GM19328 (cell line): ENCODE measurements around the gene IGBP1.
"Not testable (repeated sequence)": the region's sequence is repeated elsewhere in the genome, so short reads cannot be mapped to it uniquely, and the experiment has no call there.

Experiments
- ATAC-seq: cut with Tn5 transposase; IDR thresholded peaks from one replicate; pipeline ENCODE4 v1.9.1; 2021; ENCODE audit warnings: mild to moderate bottlenecking, moderate library complexity; ENCODE audit not compliant: unreplicated experiment

IGBP1 gene

DNA sequence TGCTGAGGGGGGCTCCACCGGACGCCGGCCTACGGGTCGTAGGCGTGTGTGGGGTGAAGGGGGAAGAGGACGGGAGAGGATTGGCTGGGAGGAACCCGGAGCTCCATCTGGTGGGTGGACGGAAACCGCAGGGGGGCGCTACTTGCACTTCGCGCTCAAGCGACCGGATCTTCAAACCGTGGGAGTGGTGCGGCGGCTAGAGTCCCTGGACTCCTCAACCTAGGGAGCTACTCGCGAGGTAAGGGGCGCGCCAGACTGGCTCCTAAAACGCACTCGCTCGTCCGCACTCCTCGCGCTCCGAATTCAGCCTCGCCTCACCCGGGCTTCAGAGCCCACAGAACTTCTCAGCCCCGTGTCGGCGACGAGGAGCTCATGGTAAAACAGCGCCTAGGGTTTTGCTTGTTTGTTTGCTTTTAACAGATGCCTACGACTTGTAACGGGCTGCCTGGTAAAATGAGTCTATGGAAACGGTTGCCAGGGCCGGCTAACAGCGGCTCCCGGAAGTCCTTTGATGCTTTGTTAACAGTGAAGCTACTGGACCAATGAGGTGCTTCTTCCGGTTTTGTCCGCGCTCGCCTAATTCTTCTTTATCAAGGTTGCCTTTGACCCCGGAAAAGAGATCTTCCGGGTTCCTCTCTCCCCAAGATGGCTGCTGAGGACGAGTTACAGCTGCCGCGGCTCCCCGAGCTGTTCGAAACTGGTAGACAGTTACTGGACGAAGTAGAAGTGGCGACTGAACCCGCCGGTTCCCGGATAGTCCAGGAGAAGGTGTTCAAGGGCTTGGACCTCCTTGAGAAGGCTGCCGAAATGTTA is at the start of gene IGBP1:
TSS of gene IGBP1 (plus strand) at position 145 of the 813 bp plus-strand sequence. CDS start at position 646, 501 bp downstream.
- ATAC-seq, result peak; percentile 83

DNA sequence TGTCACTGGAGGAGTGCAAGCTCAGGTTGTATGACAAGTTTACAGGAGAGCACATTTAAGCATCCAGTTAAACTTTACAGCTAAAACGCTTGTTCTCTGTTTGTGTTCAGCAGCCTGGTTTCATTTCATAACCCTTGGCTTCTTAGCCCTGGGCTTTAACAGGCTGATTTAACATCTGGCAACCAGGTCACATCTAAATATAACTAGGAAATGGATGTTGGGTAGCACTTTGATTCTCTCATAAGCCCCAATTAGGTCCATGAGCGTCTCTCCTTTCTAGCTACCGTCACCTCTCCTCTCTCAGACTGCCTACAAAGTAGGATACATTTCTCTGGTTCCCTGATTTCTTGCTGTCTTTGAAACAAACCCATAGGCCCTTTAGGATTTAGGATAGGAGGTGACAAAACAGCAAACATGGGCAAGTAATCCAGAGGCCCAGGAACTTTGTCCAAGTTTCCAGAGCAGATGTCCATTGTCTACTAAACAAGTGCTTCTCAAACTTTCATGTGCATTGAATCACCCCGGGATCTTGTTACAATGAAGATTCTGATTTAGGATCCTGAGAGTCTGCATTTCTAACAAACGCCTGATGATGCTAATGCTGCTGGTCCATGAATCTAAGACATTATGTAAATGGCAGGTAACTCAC is 48.5 kb upstream of the IGBP1 start:
- no peak for ATAC-seq

DNA sequence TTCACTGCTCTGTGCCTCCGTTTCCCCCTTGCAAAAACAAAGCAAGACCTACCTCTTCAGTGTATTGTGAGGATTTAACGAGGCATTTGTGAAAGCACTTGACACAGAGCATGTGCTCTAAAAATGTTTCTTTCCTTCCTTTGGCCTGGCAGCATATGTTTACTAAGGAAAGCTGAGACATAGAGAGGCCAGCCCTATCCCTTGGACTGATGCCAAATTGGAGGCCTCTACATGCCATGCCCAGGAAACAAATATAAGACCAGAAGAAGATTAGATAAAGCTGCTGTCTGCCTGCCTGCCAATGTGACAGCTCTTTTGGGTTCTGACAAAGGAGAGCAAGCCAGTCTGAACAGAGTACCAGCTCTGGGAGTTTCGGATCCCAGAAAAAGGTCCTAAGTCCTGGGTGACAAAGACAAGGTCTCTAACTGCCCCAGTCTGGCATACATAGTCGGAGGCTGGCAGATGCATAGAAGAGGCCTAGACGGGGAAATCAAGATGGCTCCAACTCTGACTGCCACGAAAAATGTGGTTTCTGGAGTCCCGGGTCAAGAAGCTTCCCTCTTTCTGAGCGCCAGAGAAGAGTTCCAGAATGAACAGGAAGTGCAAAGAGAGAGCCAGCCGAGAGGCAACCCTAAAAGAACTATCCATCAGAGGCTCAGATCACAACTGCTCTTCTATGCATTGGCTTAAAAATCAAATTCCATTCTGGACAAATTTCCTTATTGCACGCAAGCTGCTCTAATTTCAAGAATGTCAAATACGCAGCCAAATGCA is 45.2 kb upstream of the IGBP1 start:
- no peak for ATAC-seq

DNA sequence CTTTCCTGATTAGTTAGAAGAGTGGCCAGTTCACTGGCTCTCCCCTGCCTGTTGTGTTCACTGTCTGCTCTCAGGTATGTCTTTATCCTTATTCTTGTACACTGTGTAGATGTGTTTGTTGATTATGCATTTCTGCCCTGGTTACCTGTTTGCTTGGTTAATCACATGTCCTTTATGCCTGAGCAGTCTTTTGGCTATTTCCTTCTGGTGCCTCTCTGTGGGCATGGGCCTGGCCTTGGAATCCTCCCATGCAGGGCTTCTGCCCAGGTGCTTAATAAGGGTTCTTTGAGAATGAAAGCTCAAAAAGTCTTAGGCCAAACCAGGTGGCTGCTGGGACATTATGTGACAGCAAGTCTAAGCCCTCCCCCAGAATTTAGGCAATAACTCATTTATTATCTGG is 44.5 kb upstream of the IGBP1 start:
- no peak for ATAC-seq

DNA sequence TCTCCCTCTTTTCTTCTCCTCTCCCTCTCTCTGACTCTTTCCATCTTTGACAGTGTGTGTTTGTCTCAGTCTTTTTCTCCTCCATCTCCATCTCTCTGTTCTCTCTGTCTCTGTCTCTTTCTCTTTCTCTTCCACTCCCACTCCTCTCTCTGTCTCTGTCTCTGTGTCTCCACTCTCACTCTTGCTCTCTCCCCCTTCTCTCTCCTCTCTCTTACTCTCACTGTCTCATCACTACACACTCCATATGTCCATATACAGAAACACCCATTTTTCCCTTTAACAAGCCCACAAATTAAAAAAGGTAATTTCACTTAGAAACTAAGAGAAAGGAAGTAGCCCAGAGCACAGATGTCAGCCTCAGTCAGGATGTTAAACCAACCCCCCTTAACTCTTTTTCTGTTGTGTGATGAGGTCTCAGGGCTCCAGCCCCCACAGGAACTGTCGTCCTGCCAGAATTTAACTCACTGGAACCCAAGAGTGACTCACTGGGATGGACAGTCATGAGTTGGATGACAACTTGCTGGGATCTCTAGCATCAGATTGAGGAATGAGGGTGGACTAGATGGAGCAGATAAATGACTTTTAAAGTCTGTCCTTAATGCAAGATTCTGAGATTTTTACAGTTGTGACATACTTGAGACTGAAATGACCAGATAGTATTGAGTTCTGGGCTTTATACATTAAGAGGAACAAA is 43.5 kb upstream of the IGBP1 start:
- no peak for ATAC-seq

DNA sequence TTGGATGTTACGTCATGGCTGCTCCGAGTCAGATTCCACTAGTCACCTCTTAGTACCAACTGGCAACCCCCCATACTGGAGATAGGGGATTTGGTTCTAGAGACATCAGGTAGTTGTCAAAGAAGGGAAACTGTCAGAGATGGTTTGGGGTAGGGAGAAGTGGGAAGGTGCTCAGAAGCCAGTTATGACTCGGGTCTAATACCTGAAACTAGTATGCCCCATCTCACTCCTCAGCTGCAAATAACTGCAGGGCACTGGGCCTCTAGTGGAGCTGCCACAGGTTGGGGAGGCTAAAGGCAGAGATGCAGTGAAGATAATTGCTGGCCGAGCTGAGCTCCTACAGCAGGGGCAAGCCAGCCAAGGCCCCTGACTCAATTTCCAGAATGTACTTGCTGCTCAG is 41.0 kb upstream of the IGBP1 start:
- ATAC-seq, result no peak

DNA sequence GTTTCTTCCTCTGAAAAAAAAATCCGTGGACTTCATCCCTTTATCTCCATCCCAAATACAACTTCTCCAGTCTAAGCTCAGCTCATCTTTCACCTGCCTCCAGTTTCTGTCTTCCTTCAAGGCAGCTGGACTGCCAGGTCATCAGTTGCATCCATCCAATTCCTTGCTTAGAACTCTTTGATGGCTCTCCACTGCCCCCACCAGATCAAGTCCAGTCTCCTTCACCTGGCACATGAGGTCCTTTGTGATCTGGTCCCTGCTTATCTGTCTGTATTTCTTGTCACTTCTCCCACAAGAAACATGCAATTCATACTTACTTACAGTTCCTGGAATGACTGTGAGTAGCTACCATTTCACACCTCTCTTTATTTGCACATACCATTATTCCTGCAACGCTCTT is 37.2 kb upstream of the IGBP1 start:
- no peak for ATAC-seq

DNA sequence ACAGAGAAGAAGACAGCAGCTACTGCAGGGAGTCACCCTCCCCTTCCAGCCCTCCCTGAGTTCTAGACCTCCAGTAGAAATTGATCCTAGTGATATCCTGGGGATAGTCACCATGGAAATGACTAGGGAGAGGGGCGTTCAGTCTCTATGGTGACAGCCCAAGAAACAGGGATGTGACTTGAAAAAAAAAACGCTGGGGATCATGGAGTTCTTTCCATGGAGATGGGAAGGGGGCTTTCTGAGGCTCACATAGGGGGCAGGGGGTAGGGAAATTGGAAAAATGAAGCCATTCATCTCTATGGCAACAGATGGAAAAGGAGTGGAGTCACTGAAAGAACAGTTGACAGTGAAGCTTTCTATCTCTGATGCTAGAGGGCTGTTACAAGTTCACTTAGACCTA is 28.0 kb upstream of the IGBP1 start:
- no peak for ATAC-seq

DNA sequence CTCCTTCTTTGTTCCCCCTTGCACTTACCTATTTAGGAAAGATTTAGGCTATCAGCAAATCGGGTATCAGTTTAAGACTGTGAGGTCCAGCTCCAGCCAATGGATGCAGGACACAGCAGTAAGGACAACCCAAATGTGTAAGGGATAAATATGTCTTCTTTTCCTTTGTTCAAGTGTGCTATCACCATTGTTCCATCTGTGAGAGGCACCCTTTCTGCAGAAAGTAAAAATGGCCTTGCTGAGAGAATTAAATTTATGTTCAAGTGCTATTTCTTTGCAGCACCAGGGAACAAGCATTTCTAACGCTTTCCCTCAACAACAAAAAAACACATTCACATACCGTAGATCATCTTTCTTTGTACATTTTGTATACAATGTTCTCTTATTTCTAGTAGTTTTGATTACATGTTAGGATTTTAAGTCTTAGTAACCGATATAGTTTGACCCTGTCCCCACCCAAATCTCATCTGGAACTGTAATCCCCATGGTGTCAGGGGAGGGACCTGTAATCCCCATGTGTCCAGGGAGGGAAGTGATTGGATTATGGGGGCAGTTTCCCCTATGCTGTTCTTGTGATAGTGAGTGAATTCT is 21.7 kb upstream of the IGBP1 start:
- ATAC-seq, result not testable (repeated sequence)

DNA sequence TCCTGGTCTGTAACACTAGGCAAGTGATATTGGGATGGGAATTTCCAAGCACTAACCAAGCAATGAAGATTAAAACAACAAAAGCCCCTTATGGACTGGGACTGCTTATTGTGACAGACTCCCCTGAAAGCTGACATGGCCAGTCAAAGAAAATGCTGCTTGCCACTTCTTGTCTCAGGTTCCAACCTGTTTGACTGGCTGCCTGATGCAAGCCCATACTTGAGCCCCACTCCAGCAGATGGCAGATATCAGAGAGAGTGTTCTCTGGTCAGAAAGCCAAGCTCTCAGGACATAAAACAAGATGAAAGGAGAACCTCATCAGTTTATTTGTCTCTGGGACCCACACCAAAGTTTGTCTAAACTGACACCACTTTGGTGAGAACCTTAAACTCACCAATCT is 15.5 kb upstream of the IGBP1 start:
- no peak for ATAC-seq

DNA sequence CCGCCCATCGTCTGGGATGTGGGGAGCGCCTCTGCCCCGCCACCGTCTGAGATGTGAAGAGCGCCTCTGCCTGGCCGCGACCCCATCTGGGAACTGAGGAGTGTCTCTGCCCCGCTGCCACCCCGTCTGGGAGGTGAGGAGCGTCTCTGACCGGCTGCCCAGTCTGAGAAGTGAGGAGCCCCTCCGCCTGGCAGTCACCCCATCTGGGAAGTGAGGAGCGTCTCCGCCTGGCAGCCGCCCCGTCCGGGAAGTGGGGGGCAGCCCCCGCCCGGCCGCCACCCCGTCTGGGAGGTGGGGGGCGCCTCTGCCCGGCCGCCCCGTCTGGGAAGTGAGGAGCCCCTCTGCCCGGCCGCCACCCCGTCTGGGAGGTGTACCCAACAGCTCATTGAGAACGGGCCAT is 10.2 kb upstream of the IGBP1 start:
- ATAC-seq, result not testable (repeated sequence)

DNA sequence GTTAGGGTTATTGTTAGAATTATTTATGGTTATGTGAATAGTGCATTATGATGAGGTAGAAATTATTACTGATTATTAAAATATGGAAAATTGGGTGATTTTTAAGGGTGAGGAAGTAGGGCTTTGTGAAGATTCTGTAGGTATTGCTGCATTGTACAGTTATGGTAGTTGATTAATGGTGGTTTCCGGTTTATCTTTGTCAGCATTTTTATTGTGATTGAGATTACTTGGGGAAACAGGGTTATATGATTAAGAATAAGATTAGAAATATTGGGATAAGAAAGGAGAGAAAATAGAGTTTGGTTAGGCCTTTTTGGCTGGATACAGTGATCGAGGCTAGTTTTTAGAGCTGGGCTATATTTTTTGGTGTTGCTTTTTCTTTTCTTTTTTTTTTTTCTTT is 8.6 kb upstream of the IGBP1 start:
- ATAC-seq, result no peak

DNA sequence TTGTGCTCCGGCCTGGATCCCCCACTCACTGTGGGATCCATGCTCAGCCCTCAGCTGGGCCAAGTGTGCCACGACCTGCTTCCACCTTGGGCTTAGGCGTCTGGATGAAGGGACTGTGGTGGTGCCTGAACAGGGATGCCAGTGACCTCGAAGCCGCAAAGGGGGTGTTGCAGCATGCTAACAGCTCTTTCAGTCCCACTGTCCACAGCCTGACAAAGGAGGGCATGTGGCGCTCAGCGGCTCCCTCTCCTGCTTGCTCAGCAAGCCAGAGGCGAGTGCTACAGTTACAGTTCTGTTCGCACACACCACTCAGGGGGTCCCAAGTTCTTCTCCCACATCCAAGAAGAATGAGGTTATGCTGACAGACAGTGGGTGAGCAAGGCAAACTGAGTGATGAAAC is 5.2 kb upstream of the IGBP1 start:
- no peak for ATAC-seq

DNA sequence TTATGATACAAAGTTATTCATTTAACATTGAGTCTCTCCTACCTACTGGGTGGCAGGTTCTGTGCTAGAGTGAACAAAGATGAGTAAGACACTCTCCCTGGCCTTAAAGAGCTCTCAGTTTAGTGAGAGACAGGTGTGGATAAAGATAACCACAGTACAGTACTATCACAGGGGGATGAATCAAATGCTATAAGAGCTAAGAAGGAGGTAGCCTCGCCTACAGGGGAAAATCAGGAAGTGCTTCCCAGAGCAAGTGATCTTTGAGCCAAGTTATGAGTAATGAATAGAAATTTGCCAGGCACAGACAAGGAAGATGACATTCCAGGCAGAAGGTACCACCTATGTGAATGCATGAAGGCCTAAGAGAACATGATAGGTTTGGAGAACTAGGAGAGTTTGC is 3.4 kb upstream of the IGBP1 start:
- no peak for ATAC-seq

DNA sequence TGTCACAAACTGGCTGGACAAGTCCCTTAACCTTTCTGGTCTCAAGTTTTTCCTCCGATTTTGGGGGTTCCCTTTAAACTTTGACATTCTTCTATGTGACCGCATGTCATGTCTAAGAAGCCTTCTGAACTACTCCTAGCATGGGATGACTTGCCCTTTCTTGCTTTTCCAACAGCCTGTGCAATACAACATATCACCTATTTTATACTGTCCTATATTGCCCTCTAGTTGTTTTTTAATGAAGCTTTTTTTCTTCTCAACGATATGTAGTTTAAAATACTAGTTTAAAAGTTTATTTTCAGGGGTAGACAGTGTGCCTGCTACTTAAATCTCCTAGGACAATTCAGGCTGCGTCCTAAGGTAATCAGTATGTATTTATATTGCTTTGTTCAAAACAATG is 1.0 kb upstream of the IGBP1 start:
- ATAC-seq, result no peak

DNA sequence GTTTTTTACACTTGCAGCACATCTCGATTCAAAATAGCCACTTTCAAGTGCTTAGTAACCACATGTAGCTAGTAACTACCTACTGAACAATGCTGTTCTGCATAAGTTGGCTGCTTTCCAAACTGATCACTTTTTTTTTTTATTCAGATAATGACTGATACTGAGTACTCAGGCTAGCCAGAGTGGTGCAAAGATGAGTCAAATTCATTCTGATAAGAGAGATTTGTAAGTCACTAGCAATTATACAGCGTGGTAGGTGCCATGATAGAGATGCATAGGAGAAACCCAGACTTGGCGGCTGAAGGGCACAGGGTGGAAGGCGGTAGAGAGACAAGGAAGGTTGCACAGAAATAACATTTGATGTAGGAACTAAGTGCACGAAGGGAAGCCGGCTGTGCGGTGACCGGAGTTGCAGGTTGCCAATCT is 357 bp upstream of the IGBP1 start:
- no peak for ATAC-seq

DNA sequence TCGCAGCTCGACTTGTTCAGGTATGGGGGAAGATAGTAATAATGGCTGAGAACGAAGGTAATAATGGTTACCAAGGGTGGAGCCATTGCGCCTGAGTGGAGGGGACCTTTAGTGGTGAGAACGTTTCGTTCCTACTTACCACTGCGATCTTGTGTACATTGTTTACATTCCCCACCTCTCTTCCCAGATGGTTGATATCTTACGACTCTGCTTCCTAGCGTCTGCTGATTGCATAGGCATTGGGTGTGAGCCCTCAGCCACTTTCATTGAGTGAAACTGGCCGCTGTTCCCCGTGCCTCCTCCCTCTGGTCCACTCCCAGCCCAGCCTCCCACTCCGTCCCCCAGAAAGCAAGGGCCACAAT is 850 bp downstream of the IGBP1 start:
- ATAC-seq, result peak; percentile 15

DNA sequence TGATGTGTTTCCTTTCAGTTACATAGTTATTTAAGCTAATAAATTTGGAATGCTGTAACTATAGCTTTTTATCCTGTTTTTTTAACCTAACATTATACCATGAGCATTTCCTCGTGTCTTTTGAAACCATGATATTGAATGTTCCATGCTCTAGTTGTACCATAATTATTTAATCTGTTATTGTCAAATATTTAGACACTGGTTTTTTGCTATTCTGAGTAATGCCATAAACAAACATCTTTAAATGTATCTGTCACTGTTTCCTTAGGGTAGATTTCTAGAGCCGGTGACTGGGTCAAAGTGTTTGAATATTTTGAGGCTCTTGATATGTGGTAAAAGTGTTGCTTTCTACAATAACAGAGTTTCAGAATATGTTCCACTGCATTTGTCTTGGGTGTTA is 5.4 kb downstream of the IGBP1 start:
- no peak for ATAC-seq

DNA sequence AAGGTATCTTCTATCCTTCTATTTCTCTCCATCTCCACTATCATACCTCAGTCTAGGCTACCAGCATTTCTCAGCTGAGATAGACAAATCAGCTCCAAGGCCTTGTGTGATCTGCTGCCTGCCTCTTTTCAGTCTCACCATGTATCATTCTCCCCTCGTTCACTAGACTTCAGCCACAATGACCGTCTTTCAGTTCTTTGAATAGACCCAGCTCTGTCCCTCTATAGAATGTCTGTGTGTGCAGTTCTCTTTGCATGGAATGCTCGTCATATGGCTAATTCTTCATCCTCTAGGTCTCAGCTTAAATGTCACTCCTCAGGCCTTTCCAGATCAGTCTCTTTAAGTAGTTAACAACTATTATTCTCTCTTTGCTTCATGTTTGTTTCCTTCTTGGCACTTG is 6.5 kb downstream of the IGBP1 start:
- ATAC-seq, result no peak

DNA sequence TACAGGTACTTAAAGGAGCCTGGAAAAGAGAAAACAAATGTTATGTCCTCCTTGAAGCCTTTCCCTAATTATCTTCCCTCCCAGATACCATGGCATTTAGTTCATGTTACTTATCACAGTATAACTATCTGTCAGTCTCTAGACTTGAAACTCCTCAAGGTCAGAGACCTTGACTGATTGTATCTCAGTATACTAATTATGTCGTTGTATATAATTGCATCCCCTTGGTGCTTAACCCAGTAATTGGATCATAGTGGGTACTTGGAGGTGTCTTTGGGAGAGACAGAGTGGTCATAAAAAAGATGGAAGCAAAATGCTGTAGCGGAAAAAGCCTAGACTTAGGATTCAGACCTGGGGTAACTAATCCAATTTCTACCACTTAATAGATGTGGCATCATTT is 8.1 kb downstream of the IGBP1 start:
- no peak for ATAC-seq
